ENCODE measurements around the gene RPLP2.

GRCh38 chr11:809287-810039 lies at the start of gene RPLP2:
- TF ChIP-seq CTCF (IDR thresholded peaks at IDR 0.05), result no peak
- no peak for TF ChIP-seq EZH2 (IDR thresholded peaks at IDR 0.05)
- TF ChIP-seq EZH2phosphoT487 (IDR thresholded peaks at IDR 0.05), result no peak

Data from neural progenitor cell (in vitro differentiated cells).